SH-SY5Y (cell line): ENCODE results near the gene MMP28.

ENCODE experiments used
- GATA2 ChIP-seq: IDR thresholded peaks from 2 replicates; pipeline ENCODE4 v1.6.1; 2011; ENCODE audit warnings: mild to moderate bottlenecking, low read depth, low read length
- GATA3 ChIP-seq: IDR thresholded peaks from 2 replicates; pipeline ENCODE4 v1.6.1; 2011; ENCODE audit warnings: low read depth, mild to moderate bottlenecking, low read length, moderate library complexity

GRCh38 chr17:35795007-35795870 is at the start of gene MMP28:
- TF ChIP-seq GATA2 (no peak), GATA3 (no peak)
